Mononuclear cell (primary cell): ENCODE measurements around the gene ATP11A. TPM values are rescaled to one million over a fixed set of nuclear protein-coding genes. Genes with fewer than 3 reads are reported as not detected.
"Not testable (repeated sequence)": the region's sequence is repeated elsewhere in the genome, so short reads cannot be mapped to it uniquely, and the experiment has no call there.

Experiments used
- H3K27me3 ChIP-seq: 2 replicates; pipeline ENCODE4 v1.6.0; 2011; ENCODE audit warnings: low read length, control low read depth; ENCODE audit not compliant: insufficient read depth
- H3K4me1 ChIP-seq: 2 replicates; pipeline ENCODE4 v1.5.1; 2011; ENCODE audit warnings: mild to moderate bottlenecking, low read length, control low read depth; ENCODE audit not compliant: insufficient read depth
- H3K4me3 ChIP-seq: 2 replicates; pipeline ENCODE4 v1.5.1; 2011; ENCODE audit warnings: mild to moderate bottlenecking, low read length, moderate library complexity
- H3K9me3 ChIP-seq: 2 replicates; pipeline ENCODE4 v1.5.1; 2011; ENCODE audit warnings: low read depth, mild to moderate bottlenecking, control low read depth, low read length
- total RNA-seq: library from RNA; depleted of rRNA; stranded (reverse); fragments of >200 nt; gene quantifications from one replicate; pipeline ENCODE4 v1.2.3, GENCODE V29; 2012

The ATP11A gene
- total RNA-seq, 1 donor, result 24.9 TPM

GRCh38 chr13:112777637-112778406 lies 88.0 kb downstream of the ATP11A start:
- H3K9me3 ChIP-seq, result no peaks in the 10 kb centered on the region
- no peak overlapping the region for H3K4me3 ChIP-seq
- no peaks in the 10 kb centered on the region for H3K4me1 ChIP-seq
- H3K27me3 ChIP-seq, result no peaks in the 10 kb centered on the region

- Histone ChIP-seq H3K27me3 (no peaks in the 10 kb centered on the region), H3K4me3 (no peak overlapping the region), H3K4me1 (peaks cover 4% of the 10 kb centered on the region), H3K9me3 (no peaks in the 10 kb centered on the region)
Measured at GRCh38 chr13:112779856-112780604, 90.2 kb downstream of the ATP11A start.

- Histone ChIP-seq H3K9me3 (no peaks in the 10 kb centered on the region), H3K4me3 (no peak overlapping the region), H3K4me1 (peaks cover 4% of the 10 kb centered on the region), H3K27me3 (no peaks in the 10 kb centered on the region)
Measured at GRCh38 chr13:112781287-112781686, 91.4 kb downstream of the ATP11A start.

DNA sequence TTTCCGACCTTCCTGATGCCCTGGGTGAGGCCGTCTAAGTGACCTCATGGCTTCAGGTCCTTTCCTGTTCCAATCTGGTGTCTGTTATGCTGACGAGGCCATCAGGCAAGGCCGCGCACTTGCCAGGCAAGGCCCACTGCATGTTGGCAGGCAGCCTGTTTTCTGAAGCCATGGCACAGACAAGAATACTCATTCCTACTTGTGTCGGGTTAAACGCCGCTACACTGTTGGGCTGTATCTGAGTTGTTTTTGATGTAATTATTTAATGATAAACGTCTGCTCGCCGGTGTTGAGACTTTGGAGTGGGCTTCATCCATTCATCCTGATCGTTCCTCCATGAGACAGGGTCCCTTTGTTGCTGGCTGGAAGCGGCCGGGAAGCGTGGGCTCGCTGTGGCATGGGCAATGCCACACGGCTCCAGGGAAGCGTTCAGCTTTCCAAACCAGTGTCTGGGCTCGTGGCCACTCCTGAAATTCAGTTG lies 92.1 kb downstream of the ATP11A start:
- Histone ChIP-seq H3K4me3 (no peak overlapping the region), H3K27me3 (no peaks in the 10 kb centered on the region), H3K4me1 (peaks cover 4% of the 10 kb centered on the region), H3K9me3 (no peaks in the 10 kb centered on the region)

DNA sequence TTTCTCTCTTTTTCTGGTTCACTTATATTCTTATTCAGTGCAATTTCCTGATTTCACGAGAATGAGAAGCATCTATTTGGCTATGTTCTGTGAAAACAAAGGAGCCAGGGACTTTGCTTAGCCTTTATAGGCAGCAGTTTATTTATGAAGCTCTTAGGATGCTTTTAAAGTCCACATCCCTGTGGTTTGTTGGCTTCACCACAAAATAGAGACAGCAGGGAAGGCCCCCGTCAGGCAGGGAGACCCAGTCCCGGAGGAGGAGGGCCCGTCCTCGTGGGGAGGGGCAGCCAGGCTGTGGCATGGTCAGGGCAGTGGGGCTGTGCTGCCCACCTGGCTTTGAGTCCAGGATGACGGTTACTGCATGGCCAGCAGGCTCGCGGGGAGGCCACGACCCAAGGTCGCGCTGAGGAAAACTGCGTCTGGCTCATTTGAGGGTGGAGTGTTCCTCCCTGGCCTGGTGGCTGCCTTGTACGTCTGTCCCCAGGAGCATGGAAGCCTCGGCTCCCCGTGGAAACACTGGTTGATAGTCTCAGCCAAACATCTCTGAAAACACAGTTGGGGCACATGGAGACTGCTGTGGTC lies 92.7 kb downstream of the ATP11A start:
- H3K4me1 ChIP-seq, result peaks cover 4% of the 10 kb centered on the region
- H3K27me3 ChIP-seq, result no peaks in the 10 kb centered on the region
- no peaks in the 10 kb centered on the region for H3K9me3 ChIP-seq
- H3K4me3 ChIP-seq, result no peak overlapping the region

- no peaks in the 10 kb centered on the region for H3K9me3 ChIP-seq
- no peak overlapping the region for H3K4me3 ChIP-seq
- peaks cover 4% of the 10 kb centered on the region for H3K4me1 ChIP-seq
- H3K27me3 ChIP-seq, result no peaks in the 10 kb centered on the region
Measured at GRCh38 chr13:112783135-112783977, 93.5 kb downstream of the ATP11A start.

DNA sequence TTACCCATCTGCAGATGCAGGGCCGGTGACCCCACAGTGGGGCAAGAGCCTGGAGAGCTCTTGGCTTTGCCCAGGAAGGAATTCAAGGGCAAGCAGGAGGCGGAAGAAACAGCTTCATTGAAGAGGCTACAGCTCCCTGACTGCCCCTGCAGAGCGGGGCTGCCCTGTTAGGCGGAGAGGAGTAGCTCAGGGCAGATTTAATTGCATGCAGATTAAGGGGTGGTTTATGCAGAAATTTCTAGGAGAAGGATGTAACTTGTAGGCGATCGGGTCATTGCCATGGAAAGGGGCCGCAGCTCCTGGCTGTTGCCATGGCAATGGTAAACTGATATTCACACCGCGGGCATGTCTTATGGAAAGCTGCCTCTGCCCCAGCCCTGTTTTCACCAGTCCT lies 94.1 kb downstream of the ATP11A start:
- H3K27me3 ChIP-seq, result no peaks in the 10 kb centered on the region
- H3K4me3 ChIP-seq, result no peak overlapping the region
- H3K4me1 ChIP-seq, result peaks cover 4% of the 10 kb centered on the region
- H3K9me3 ChIP-seq, result no peaks in the 10 kb centered on the region

- H3K27me3 ChIP-seq, result no peaks in the 10 kb centered on the region
- peaks cover 4% of the 10 kb centered on the region for H3K4me1 ChIP-seq
- H3K4me3 ChIP-seq, result no peak overlapping the region
- no peaks in the 10 kb centered on the region for H3K9me3 ChIP-seq
Measured at GRCh38 chr13:112784811-112785482, 95.1 kb downstream of the ATP11A start.

- Histone ChIP-seq H3K9me3 (no peaks in the 10 kb centered on the region), H3K4me1 (peaks cover 4% of the 10 kb centered on the region), H3K27me3 (no peaks in the 10 kb centered on the region), H3K4me3 (no peak overlapping the region)
Measured at GRCh38 chr13:112785483-112785856, 95.6 kb downstream of the ATP11A start.

DNA sequence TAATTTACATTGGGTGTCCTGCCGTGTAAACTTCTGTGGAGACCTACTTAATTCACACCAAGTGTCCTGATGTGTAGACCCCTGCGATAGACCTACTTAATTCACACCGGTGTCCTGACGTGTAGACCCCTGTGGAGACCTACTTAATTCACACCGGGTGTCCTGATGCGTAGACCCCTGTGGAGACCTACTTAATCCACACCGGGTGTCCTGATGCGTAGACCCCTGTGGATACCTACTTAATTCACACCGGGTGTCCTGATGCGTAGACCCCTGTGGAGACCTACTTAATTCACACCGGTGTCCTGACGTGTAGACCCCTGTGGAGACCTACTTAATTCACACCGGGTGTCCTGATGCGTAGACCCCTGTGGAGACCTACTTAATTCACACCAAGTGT lies 97.0 kb downstream of the ATP11A start:
- H3K27me3 ChIP-seq, H3K9me3 ChIP-seq, H3K4me1 ChIP-seq, H3K4me3 ChIP-seq: not testable (repeated sequence)

DNA sequence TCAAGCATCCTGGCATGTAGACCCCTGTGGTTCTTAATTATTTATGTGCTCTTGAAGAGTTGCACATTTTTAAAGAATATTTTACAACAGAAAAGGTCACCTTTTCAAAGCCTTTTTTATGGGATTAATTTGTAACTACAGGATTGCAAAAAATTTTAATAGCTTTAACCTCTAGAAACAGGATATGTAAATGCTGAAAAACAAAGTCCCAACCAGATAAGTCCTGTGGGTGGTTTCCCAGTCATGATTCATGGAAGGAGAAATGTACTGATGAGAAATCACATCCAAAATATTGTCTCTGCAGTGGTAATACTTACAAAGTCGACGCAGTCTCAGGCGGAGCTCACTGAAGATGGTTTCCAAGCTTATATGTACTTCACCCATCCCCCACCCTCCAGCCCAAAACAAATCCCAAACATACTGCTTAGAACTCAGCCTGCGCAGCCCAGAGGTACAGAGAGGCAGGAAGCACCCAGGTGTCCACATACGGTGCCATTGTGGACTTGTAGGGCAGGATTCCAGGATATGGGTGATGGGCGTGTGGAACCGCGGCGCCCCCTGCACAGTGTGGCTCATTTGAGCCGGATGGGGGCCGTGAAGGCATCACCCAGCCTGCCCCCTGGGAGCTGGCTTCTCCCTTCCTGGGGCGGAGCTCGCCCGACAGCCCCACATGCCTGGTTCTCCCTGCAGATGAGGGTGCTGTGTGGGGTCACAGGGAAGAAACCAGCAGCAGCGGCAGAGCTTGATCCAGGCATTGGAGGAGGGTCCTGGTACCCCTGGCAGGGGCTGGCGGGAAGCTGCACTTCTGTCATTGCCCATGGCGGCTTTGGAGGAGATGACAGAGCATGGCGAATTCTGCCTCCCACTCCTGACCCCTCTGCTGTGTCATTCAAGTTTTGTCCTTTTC lies 101.2 kb downstream of the ATP11A start:
- Histone ChIP-seq H3K9me3 (no peaks in the 10 kb centered on the region), H3K27me3 (no peaks in the 10 kb centered on the region), H3K4me3 (no peak overlapping the region), H3K4me1 (no peaks in the 10 kb centered on the region)

DNA sequence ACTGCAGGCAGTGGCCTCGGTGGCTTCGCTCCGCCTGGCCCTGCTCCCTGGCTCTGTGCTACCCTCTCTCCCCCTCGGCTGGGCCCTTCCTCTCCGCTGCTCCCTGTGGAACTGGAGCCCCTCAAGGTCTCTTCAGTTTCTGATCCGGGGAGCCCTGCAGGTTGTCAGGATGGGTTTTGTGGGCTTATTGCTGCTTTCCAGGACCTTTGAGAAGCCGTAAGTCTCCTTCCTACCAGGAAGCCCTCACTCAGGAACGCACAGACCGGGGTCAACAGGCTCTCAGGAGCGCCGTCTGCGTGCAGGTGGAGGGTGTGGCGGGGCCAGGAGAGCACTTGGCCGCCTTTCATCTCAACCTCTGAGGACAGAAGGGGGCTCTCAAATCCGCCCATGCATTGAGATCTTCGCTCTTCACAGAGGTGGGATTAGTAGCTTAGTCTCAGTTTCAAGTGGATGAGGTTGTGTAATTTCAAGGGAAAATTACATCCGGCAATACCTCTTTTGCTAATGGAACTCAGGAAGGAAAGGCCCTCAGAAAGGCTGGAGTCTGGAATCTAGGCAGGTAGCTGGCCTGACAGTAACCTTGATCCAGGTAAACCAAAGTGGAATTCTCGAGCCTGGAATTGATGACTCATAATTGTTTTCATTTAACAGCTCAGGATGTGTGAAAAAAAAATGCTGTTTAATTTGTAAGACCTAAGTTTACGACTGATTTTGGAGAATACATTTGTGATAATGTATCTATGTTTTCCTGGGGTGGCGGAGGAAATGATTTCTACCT lies 102.0 kb downstream of the ATP11A start:
- H3K4me3 ChIP-seq, result no peak overlapping the region
- H3K4me1 ChIP-seq, result no peaks in the 10 kb centered on the region
- H3K9me3 ChIP-seq, result no peaks in the 10 kb centered on the region
- no peaks in the 10 kb centered on the region for H3K27me3 ChIP-seq

DNA sequence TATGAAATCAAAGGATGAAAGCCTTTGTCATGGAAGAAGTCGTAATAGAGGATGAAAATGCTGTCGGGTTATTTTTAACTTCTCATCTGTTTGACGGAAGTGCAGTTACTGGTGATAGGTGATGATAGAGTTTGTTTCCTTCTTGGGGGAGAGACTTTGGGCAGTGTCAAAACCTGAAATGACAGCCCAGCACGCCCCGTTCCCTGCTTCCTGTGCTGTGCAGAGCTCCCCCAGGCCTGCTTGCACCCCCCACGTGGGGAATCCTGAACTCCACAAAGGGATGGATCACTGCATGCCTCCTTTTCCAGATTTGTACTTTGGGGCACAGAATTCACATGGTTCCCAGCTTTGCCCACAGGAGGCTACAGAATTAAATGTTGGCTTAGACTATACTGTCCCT lies 102.7 kb downstream of the ATP11A start:
- Histone ChIP-seq H3K4me1 (no peaks in the 10 kb centered on the region), H3K4me3 (no peak overlapping the region), H3K9me3 (no peaks in the 10 kb centered on the region), H3K27me3 (no peaks in the 10 kb centered on the region)
